IPS-11a (cell line): Measurements from ENCODE around the gene FAS.

Source experiments
- H3K4me3 ChIP-seq: one replicate; pipeline ENCODE4 v1.5.1; 2013; ENCODE audit warnings: low read depth, low read length, control low read depth

FAS gene

GRCh38 chr10:88990384-88991160 is at the start of gene FAS:
Gene FAS, plus strand, starts transcription at chr10:88990798. Its CDS starts 79 bp downstream, at chr10:88990877.
- peak within 1 kb of the TSS; percentile 80 for H3K4me3 ChIP-seq

GRCh38 chr10:88941026-88941425 is 49.6 kb upstream of the FAS start:
- H3K4me3 ChIP-seq = no peak overlapping the region

GRCh38 chr10:88943778-88944177 is 46.8 kb upstream of the FAS start:
- H3K4me3 ChIP-seq = no peak overlapping the region

- no peak overlapping the region for H3K4me3 ChIP-seq
These were observed 45.8 kb upstream of the FAS start for GRCh38 chr10:88944813-88945212.

GRCh38 chr10:88946200-88946599 is 44.4 kb upstream of the FAS start:
- no peak overlapping the region for H3K4me3 ChIP-seq

GRCh38 chr10:88946965-88947590 is 43.5 kb upstream of the FAS start:
- H3K4me3 ChIP-seq = no peak overlapping the region

- H3K4me3 ChIP-seq = no peak overlapping the region
These were observed 41.5 kb upstream of the FAS start for GRCh38 chr10:88949051-88949450.

GRCh38 chr10:88949912-88950837 is 40.4 kb upstream of the FAS start:
- H3K4me3 ChIP-seq = no peak overlapping the region

GRCh38 chr10:88952647-88953111 is 37.9 kb upstream of the FAS start, which contains the start of gene ACTA2:
Gene ACTA2, minus strand, starts transcription at chr10:88952773. Its CDS starts 3,843 bp downstream, at chr10:88948930.
- H3K4me3 ChIP-seq = no peak within 1 kb of the TSS

- H3K4me3 ChIP-seq = no peak overlapping the region
These were observed 36.9 kb upstream of the FAS start for GRCh38 chr10:88953662-88954061.

GRCh38 chr10:88954458-88955083 is 36.0 kb upstream of the FAS start:
- H3K4me3 ChIP-seq = no peak overlapping the region

GRCh38 chr10:88957381-88957780 is 33.2 kb upstream of the FAS start:
- no peak overlapping the region for H3K4me3 ChIP-seq

GRCh38 chr10:88958721-88959120 is 31.9 kb upstream of the FAS start:
- H3K4me3 ChIP-seq = no peak overlapping the region

GRCh38 chr10:88960802-88961201 is 29.8 kb upstream of the FAS start:
- H3K4me3 ChIP-seq = no peak overlapping the region

- no peak overlapping the region for H3K4me3 ChIP-seq
These were observed 29.3 kb upstream of the FAS start for GRCh38 chr10:88961266-88961665.

GRCh38 chr10:88962336-88962735 is 28.3 kb upstream of the FAS start:
- H3K4me3 ChIP-seq = no peak overlapping the region

- H3K4me3 ChIP-seq = no peak overlapping the region
These were observed 27.3 kb upstream of the FAS start for GRCh38 chr10:88963318-88963717.

GRCh38 chr10:88964360-88964759 is 26.2 kb upstream of the FAS start:
- no peak overlapping the region for H3K4me3 ChIP-seq

GRCh38 chr10:88964869-88965415 is 25.7 kb upstream of the FAS start:
- no peak overlapping the region for H3K4me3 ChIP-seq

- H3K4me3 ChIP-seq = no peak overlapping the region
These were observed 23.8 kb upstream of the FAS start for GRCh38 chr10:88966797-88967196.
